Measurements from ENCODE around the gene DMRT1.
"Not testable (repeated sequence)": the region's sequence is repeated elsewhere in the genome, so short reads cannot be mapped to it uniquely, and the experiment has no call there.

DMRT1 gene

DNA sequence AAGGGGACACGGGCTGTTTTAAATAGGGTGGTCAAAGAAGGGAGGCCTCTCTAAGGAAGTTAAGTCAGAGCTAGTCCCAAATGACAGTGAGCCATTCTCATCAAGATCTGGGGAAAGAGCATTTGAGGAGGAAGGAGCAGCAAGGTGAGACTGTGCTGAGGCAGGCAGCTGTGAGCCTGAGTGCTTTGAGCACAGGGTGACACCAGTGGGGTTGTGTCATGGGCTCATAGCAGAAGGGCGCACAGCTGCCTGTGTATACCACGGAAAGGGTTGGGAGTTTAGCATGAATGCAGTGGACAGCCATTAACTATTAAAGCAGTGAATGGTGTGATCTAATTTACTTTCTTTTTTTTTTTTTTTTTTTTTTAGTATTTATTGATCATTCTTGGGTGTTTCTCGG, 19.2 kb downstream of the DMRT1 start:
- DNase-seq (ENCODE audit: low spot score): no peak

DNA sequence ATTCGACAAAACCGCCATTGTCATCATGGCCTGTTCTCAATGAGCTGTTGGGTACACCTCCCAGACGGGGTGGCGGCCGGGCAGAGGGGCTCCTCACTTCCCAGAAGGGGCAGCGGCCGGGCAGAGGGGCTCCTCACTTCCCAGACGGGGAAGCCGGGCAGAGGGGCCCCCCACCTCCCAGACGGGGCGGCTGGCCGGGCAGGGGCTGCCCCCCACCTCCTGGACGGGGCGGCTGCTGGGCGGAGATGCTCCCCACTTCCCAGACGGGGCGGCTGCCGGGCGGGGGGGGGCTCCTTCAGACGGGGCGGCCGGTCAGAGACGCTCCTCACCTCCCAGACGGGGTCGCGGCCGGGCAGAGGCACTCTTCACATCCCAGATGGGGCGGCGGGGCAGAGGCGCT, 20.0 kb downstream of the DMRT1 start:
- not testable (repeated sequence) for DNase-seq (ENCODE audit: low spot score)

DNA sequence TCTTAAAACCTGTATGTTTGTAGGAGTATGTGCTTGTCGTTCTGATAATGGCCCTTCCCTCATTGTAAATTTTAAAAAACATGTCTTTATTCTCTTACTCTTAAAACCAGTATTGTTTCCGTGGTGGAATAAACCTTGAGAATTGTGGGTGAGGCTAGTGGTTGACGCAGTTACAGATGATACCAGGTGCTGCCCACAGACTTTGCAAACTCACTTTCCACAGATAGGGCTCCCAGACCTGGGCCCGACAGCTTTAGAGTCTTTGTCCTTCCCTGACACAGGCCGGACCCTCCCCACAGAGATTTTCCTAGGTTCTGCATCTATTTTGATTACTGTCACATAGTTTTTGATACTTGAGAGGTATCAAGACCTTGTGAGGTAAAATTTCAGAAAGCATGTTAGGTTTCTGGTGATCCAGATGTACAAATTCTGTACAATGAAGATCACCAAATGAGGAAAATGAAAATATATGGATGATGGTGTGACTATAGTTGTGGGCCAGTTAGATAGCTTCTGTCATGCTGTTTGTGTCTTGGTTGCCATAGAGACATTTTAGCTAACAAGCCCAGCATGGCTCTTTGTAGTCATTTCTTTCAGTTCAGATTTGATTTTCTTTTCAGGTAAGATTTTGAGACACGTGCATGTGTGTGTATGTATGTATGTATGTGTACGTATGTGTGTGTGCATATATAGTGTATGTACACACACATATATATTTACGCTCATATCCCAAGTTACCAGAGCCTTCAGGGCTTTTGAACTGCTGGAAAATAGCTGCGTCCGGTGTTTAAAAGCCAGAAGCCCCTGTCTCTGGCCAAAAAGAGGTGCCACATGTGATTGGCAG, 33.8 kb downstream of the DMRT1 start:
- DNase-seq (ENCODE audit: low spot score): no peak

DNA sequence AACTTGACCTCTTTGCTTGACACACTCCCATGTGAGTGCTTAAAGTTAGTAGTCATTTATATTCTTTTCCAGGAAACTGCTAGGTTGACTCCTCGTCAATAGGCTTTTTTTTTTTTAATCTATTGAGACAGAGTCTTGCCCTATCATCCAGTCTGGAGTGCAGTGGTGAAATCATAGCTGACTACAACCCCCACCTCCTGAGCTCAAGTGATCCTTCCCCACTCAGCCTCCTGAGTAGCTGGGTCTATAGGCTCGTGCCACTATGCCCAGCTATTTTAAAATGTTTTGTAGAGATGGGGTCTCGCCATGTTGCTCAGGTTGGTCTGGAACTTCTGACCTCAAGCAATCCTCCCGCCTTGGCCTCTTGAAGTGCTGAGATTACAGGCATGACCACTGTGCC, 34.9 kb downstream of the DMRT1 start:
- DNase-seq (ENCODE audit: low spot score): no peak

DNA sequence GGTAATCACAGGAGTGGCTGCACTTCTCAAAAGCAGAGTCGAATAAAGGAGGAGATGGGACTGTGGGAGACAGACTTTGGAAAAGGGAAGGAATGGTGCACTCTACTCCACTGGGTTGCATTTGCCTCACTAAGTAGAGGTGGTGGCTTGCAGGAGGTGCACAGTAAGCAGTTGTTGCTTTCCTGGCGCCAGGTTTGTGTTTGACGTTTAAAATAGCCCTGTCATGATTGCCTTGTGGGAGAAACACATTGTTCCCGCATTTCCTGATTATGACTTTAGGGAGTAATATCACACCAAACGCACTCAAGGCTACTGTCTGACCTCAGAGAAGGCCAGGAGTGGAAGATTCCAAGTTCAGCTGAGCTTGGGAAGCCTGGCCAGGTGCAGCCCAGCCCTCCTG, 36.7 kb downstream of the DMRT1 start:
- no peak for DNase-seq (ENCODE audit: low spot score)

DNA sequence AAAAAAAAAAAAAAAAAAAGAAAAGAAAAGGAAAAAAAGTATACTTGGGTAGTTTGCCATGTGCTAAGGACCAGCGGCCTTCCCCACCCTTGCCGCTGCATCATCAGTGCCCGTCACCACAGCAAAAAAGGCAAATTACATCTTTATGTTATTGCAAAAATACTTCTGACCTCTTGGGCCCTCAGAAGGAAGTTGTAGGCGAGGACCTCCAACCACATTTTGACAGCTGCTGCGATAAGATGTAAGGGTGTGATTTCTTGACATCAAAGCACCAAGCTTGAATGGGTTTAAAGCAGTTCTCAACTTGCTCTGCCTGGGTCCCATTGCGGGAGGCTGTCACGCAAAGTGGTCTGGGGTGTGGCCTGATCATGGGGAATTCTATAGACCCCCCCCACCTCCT, 39.2 kb downstream of the DMRT1 start:
- DNase-seq (ENCODE audit: low spot score): no peak

DNA sequence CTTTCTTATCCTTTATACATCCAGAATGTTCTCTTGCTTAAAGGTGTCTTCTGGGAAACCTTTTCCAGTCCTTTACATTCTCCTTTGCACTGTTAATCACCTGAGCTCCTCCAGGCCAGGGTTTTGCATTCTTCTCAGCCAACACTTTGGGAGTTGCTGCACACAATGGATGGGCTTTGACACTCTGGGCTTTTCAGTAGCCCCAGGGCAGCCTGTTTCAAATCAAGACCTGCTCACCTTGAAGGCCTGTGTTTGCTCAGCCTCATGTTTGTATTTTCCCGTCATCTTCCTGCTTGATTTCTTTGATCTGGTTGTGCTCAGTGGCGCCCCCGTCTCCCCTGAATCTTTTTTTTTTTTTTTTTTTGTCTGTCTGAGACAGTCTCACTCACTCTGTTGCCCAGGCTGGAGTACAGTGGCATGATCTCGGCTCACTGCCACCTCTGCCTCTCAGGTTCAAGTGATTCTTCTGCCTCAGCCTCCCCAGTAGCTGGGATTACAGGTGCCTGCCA, 41.0 kb downstream of the DMRT1 start:
- DNase-seq (ENCODE audit: low spot score): no peak

DNA sequence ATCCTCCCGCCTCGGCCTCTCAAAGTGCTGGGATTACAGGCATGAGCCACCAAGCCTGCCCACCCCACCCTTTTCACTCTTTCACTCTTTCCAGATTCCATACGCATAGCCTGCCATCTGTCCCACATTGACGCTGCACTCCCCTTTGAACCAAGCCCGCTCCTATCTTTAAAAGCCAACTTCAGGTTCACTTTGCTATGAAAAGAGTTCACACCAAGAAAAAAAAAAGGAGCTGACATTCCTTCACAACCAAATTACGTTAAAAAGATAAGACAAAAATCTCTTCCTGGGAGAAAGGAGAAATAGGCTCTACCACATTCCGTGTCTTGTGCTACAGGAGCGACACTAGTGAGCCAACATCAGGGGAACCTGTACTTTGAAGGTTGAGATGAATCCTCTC, 41.5 kb downstream of the DMRT1 start:
- no peak for DNase-seq (ENCODE audit: low spot score)

DNA sequence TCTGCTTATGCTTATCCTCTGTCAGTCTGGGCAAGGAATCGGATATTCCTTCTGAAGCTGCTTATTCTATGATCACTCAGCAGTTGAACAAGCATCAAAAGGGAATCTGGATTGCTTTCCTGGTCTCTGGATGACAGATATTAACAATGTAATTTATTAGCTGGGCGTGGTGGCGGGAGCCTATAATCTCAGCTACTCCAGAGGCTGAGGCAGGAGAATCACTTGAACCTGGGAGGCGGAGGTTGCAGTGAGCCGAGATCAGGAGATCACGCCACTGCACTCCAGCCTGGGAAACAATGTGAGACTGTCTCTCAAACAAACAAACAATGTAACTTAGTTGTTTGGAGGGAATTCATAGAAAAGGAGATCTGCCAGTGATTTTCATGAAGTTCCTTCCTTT, 45.4 kb downstream of the DMRT1 start:
- no peak for DNase-seq (ENCODE audit: low spot score)

DNA sequence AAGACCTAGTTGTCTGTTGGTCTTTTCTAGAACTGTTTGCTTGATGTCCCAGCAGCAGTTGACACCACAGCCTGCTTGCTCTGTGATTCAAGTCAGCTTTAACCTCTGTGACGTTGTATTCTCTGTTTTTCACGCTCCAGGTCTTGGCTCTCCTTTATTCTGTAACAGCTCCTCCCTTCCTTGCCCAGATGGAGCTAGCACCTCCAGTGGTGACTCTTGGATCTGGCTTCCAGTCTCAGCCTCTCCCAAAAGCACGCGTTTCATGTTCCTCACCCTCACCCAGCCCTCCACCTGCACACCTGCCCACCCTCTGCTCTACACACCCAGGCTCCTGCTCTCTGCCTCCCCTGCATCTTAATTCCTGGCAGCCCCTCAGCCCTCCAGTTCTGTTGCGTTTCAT, 50.6 kb downstream of the DMRT1 start:
- no peak for DNase-seq (ENCODE audit: low spot score)

DNA sequence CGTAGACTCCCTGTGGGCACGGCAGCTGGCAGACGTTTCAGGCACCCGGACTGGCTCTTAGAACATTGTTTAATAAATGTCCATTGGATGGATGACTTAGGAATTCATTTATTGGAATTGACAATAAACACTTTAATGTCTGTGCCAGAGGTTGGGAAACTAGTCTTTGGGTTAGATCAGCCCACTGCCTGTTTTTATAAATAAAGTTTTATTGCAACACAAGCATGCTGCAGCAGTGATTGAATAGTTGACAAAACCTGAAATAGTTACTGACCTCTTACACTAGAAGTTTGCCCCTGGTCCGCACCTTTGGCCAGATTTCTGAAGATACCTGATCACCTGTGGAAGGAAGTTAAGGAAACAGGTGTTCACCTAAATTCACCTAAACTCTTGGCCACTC, 51.6 kb downstream of the DMRT1 start:
- DNase-seq (ENCODE audit: low spot score): no peak

DNA sequence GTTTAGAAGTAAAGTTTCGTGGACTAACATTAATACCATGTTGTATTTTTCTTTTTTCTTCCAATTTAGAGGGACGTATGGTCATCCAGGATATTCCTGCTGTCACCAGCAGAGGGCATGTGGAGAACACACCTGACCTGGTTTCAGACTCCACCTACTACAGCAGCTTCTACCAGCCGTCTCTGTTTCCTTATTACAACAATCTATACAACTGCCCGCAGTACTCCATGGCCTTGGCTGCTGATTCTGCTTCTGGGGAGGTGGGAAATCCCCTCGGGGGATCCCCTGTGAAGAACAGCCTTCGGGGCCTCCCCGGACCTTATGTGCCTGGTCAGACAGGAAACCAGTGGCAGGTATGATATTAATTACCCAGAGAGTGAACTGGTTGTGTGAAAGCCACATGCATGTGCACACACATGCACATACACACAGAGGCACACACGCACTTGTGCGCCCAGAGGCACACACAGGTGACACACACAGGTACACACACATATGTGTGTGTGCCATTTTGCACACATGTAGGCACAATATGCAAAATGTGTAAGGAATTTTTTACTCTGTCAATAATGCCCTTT, 52.4 kb downstream of the DMRT1 start:
- peak; percentile 10 for DNase-seq (ENCODE audit: low spot score)

DNA sequence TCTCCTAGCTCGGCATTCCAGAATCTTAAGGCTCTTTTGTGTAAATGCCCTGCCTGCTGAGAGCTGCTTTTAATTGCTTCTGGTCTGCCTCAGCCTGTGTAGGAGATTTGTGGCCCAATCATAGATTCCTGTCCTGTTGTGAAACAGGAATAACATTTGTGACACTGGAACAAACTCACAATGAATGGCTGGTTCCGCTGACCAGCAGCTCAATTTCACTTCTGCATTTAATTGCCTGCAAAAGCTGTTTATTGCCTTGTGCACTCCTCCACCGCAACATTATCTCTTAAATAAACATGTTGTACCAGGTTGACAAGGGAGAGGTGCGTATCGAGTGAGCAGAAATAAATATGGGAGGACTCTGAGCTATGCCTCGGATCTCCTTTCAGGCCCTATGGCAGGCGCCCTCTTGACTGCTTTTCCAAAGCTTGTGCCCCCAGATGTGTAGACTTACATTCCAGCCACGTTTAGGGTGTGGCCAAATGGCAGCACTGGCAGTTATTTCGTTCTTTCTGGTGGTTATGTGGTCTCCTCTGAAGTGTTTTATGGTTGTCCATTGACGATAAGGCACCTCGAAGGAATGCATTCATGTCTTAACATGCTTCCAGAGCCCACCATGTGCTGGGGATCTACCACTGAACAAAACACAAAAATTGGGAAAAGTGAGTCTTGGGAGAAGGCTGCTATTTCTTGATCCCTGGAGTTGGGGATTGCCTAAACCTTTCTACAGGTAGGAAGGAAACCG, 58.1 kb downstream of the DMRT1 start:
- DNase-seq (ENCODE audit: low spot score): no peak

DNA sequence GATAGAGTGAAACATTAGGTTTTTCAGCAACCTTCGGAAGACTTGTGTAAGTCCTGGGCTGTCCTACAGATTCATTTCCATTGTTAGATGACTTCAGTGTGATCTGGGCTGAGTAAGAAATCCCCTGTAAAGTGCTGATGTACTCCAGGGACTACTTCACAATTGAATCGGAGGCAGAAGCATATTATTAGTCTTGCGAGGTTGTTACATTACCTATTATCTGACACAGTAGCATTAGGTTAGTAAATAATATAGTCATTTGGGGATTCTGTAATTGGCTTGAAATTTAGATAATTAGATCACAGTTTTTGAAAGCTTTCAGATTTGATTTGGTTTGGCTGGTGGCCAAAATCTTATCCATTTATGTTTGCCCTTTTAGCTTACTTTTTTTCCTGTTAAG, 62.4 kb downstream of the DMRT1 start:
- DNase-seq (ENCODE audit: low spot score): no peak

DNA sequence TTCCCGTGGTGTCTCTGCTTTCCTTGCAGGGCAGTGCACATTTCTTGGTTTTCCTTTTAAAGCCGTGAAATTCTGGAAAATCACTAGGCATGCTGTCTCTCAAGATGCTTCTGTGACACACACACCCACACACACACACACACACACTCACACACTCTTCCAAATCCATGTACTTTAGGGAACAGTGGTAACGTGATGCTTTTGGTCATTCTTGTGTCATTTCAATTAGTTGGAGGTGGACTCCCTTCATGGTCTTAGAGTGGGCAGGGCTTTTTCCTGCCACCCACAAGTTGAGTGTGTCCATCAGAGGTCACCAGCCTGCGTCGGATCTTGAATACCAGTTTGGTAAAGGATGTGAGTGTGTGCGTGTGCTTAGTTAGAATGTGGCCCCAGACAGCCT, 64.4 kb downstream of the DMRT1 start:
- no peak for DNase-seq (ENCODE audit: low spot score)

DNA sequence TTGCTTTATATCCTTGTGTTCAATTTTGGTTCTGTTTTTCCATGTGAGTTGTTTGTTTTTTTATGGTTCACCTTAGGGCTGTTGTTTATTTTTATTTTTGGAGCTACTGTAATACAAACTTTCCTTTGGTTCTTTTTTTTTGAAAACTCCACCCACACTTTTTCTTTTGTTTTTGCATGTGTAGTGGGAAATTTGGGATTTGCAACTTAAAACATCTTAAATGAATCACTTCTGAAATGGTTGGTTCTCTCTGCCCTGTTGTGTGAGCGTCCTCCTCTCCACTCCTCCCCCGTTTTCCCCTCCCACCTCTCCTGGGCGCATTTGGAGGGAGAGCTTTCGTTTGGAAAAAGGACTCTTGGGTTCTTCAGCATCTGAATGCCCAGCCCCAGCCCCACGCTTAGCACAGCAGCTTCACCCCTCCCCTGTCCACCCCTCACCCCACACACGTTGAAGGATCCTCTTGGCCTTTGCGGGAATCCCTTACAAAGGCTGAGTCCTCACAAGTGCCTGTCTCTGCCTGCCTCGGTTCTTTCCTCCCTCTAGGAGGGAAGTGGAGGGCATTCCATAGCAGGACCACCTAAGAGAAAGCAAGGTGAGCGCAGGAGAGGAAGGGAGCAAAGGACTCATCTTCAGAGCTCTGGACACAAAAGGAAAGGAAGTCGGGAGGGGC, 67.2 kb downstream of the DMRT1 start:
- no peak for DNase-seq (ENCODE audit: low spot score)

DNA sequence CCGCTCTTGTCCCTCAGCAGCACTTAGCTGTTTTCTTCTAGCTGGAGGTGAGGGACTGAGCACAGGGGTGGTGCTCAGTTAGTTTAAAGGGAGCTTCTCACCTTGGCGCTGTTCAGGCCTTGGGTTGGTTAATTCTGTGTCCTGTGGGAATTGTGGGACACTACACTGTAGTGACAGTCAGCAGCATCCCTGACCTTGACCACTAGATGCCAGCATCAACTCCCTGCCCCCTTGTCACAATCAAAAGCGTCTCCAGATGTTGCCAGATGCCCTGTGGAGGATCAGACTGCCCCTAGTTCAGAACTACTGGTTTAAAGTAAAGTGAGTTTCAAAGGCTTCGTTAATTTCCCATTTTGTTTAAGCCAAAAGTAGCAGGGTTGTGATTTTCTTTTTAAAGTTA, 69.5 kb downstream of the DMRT1 start:
- DNase-seq (ENCODE audit: low spot score): no peak

DNA sequence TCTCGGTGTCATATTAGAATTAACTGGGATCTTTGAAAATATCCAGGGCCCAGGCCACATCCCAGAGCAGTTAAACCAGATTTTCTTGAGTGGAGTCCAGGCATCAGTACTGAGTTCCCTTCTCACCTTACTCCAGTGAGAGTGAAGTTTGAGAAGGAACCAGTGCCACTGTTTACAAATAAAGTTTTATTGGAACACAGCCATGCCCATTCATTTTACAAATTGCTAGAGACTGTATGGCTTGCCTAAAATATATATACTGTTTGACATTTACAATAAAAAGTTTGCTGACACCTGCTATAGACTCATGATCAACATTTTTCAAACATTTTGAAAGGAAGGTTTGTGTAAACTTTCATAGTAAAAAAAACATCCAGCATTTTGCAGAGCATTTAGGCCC, 71.3 kb downstream of the DMRT1 start:
- no peak for DNase-seq (ENCODE audit: low spot score)

DNA sequence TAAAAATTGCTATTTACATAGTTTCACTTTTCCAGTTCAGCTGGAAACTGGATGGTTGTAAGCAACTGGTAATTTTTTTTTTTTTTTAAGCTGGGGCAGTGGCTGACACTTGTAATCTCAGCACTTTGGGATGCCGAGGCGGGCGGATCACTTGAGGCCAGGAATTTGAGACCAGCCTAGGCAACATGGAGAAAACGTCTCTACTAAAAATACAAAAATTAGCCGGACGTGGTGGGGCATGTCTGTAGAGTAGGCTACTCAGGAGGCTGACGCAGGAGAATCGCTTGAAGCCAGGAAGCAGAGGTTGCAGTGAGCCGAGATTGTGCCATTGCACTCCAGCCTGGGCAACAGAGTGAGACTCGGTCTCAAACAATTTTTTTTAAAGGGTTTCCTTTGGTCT, 72.0 kb downstream of the DMRT1 start:
- not testable (repeated sequence) for DNase-seq (ENCODE audit: low spot score)

DNA sequence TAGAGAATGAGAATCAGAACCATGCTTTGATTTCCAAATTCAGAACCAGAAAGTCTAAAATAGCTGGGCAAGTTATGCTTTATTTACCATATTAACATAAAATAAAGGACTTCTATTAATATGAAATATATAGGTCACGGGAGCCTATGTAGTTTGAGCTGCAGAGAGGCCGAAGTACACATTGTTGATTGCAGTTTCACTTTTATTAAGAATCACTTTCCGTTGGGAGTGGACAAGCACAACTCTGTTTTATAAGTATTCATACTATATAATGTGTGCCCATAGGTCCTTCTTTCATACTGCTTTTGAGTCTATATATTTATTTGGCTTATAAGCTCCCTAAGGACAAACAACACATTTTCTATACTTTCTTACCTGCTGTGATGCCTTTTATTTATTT, 76.2 kb downstream of the DMRT1 start:
- no peak for DNase-seq (ENCODE audit: low spot score)

DNA sequence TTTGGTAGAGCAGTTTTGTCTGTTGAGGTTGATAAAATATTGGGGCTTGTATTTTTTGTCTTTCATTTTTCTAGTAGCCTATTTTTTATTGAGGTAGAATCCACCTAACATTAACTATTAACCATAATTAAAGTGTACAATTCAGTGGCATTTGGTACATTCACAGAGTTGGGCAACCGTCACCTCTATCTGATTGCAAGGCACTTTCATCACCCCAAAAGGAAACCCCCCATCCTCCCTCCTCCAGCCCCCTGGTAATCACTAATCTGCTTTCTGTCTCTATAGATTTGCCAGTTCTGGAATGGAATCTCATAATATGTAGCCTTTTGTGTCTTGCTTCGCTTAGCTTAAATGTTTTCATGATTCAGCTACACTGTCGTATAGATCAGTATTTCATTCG, 79.4 kb downstream of the DMRT1 start:
- no peak for DNase-seq (ENCODE audit: low spot score)

DNA sequence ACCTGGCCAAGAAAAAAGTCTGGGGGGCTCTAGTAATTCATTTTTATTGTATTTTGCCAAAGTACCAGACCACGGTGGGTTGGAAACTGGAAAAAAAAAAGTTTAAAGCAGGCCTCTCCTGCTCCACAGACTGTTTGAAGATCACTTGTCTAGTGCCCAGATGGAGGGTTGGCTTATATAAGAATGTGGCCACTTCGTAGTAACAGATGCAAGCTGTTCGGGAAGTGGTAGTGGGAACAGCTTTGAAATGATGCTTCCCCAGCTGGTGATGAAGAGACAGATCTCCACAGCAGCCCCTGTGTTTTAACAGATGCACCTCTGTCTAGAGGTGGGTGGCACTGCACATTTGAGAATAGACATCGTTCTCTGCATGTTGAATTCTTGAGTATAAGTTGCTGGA, 80.7 kb downstream of the DMRT1 start:
- no peak for DNase-seq (ENCODE audit: low spot score)

DNA sequence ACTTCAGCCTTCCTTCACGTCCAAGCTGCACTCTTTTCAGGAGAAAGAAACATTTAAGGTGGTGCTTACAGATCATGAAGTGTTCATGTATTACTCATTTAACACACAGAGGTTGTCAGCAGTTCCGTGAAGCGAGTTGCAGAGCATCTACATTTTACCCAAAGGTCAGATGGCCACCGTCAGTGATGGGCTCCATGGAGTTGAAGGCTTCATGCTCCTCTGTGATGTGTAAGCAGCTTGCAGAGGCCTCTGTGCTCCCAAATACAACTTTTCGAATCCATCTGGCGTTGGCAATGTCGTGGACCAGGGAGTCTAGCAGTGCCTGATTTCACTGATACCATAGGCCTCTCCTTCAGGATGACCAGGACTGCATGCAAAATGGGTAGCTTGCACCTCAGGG, 81.2 kb downstream of the DMRT1 start:
- DNase-seq (ENCODE audit: low spot score): no peak
